Measurements from ENCODE around the gene NECAB2.

GRCh38 chr16:83949724-83950001 lies 18.4 kb upstream of the NECAB2 start:
- TF ChIP-seq CTCF (IDR thresholded peaks at IDR 0.05 in 4 of 5, conservative IDR thresholded peaks at IDR 0.05 in 1 of 5): no peak
- TF ChIP-seq POLR2A (IDR thresholded peaks at IDR 0.05): no peak
